Gastrocnemius medialis (tissue), 4 donors: ENCODE data around the gene SLC1A7.

ENCODE experiments used
- CTCF ChIP-seq, 5 experiments: fragments of 450-650 bp in 3 of 5; fragments of 200-600 bp in 2 of 5; sonication (generic) in 2 of 5; IDR thresholded peaks in 4 of 5; conservative IDR thresholded peaks in 1 of 5; 1 replicate in 4 of 5; 2 replicates in 1 of 5; pipeline ENCODE4 v1.5.1; 2016 to 2019; ENCODE audit warnings: antibody characterized with exemption in 5 of 5, mild to moderate bottlenecking in 3 of 5, moderate library complexity in 3 of 5
- POLR2A ChIP-seq, 2 donors: fragments of 450-650 bp; IDR thresholded peaks; one replicate each; pipeline ENCODE4 v1.6.1; 2017; ENCODE audit warnings: antibody characterized with exemption in 2 of 2, mild to moderate bottlenecking in 2 of 2, moderate library complexity in 2 of 2

GRCh38 chr1:53165408-53165961 lies 23.0 kb upstream of the SLC1A7 start:
- no peak for TF ChIP-seq CTCF (IDR thresholded peaks at IDR 0.05 in 4 of 5, conservative IDR thresholded peaks at IDR 0.05 in 1 of 5)
- no peak for TF ChIP-seq POLR2A (IDR thresholded peaks at IDR 0.05)
